Measurements from ENCODE around the gene SPTLC1. TPM values are rescaled to one million over a fixed set of nuclear protein-coding genes. Genes with fewer than 3 reads are reported as not detected.

The SPTLC1 gene
- total and polyA plus RNA-seq, 2 of the 8 experiments (the other 6 are each of a cell fraction or from before 2014, with no cell fraction given): 34.2 to 62.1 TPM

GRCh38 chr9:92135576-92135975 lies 20.4 kb upstream of the SPTLC1 start:
- no peak overlapping the region for H3K23ac ChIP-seq (ENCODE audit: insufficient read length)
- no peak overlapping the region for H2BK15ac ChIP-seq (ENCODE audit: low read length)
- H3K79me1 ChIP-seq (ENCODE audit: low read depth, low read length): no peaks in the 10 kb centered on the region
- no peak overlapping the region for H3K14ac ChIP-seq (ENCODE audit: insufficient read length)
- no peaks in the 10 kb centered on the region; the same call in 1 of the 2 replicates for H3K23me2 ChIP-seq (ENCODE audit: low read depth, low read length)
- TF ChIP-seq MAX (IDR thresholded peaks at IDR 0.05): no peak
- POLR2A ChIA-PET (ENCODE audit: partially characterized antibody): interaction anchor here (1.5 kb wide), 1 partner anchor 156 kb away, joined by 3 read pairs; no protein-coding TSS in a partner anchor
- peaks cover 2% of the 10 kb centered on the region in 2 experiments for H4K20me1 ChIP-seq (replicated peaks in 1 of 2; ENCODE audit: control insufficient read depth in 1 of 2, insufficient read depth in 2 of 2, low read length in 2 of 2)
- no peak overlapping the region for H3K27ac ChIP-seq (ENCODE audit: low read depth, low read length)
- 82% methylated on average over 4 of the region's 7 CpGs; no CpG with 5 or more reads in 1 of the 2 experiments for WGBS, 2 experiments (ENCODE audit: extremely low coverage in 1 of 2, insufficient coverage in 1 of 2, insufficient read length in 1 of 2, insufficient replicate concordance in 2 of 2, low coverage in 1 of 2, low lambda C conversion rate in 2 of 2, missing lambda C conversion rate in 1 of 2)
- H3K4me3 ChIP-seq (ENCODE audit: extremely low read depth in 1 of 4, insufficient read depth in 2 of 4, low read depth in 3 of 4, low read length in 4 of 4): no peak overlapping the region
- H2AK5ac ChIP-seq (ENCODE audit: low read depth, low read length): no peak overlapping the region
- DNase-seq (ENCODE audit: low read depth in 1 of 2, low spot score in 2 of 2) (no peak), FAIRE-seq (no peak)
- no peak overlapping the region for H3K9ac ChIP-seq (replicated peaks in 1 of 4; ENCODE audit: extremely low read depth in 1 of 4, low read depth in 3 of 4, low read length in 3 of 4)
- H4K91ac ChIP-seq (replicated peaks; ENCODE audit: insufficient read length, low read length): no peak overlapping the region
- H2BK12ac ChIP-seq (ENCODE audit: low read depth, low read length): peak overlapping the region; percentile 27; the same call in 1 of the 2 replicates
- no peak overlapping the region for H4K8ac ChIP-seq (ENCODE audit: extremely low read depth, insufficient read depth, low read length)
- H3K79me2 ChIP-seq (ENCODE audit: control insufficient read depth in 1 of 2, insufficient read depth in 2 of 2, low read length in 2 of 2): no peaks in the 10 kb centered on the region
- no peak overlapping the region for H2AFZ ChIP-seq (ENCODE audit: low read length)
- H3K4me2 ChIP-seq (ENCODE audit: insufficient read depth in 1 of 2, low read depth in 2 of 2, low read length in 2 of 2): no peak overlapping the region
- no peaks in the 10 kb centered on the region for H3K9me3 ChIP-seq (ENCODE audit: insufficient read depth in 2 of 2, low read depth in 1 of 2, low read length in 1 of 2)
- no peak overlapping the region for H2BK5ac ChIP-seq (ENCODE audit: low read depth, low read length)
- CTCF ChIA-PET (ENCODE audit: partially characterized antibody): interaction anchor here (0.6 to 3.5 kb wide), 7 partner anchors 45 to 652 kb away, joined by 3 to 22 read pairs (median 5); no protein-coding TSS in a partner anchor
- no peak overlapping the region for H2BK120ac ChIP-seq (replicated peaks; ENCODE audit: low read depth, low read length)
- no peak overlapping the region for H3K56ac ChIP-seq (replicated peaks; ENCODE audit: insufficient read length, low read depth, low read length)
- H4K5ac ChIP-seq (ENCODE audit: insufficient read length, low read depth, low read length): no peak overlapping the region
- peaks cover 0 to 7% (median 2%) of the 10 kb centered on the region in 4 experiments; a peak in 3 of 7 replicates for H3K4me1 ChIP-seq (replicated peaks in 1 of 4; ENCODE audit: control insufficient read depth in 3 of 4, insufficient read depth in 4 of 4, low read length in 3 of 4)
- no peaks in the 10 kb centered on the region for H3K36me3 ChIP-seq (ENCODE audit: control insufficient read depth in 2 of 4, insufficient read depth in 4 of 4, low read length in 3 of 4)
- H3K27me3 ChIP-seq (replicated peaks in 1 of 4; ENCODE audit: control insufficient read depth in 3 of 4, extremely low read depth in 1 of 4, insufficient read depth in 3 of 4, low read length in 3 of 4): peaks cover 0 to 4% (median 1%) of the 10 kb centered on the region in 4 experiments; a peak in 4 of 7 replicates
- H3K18ac ChIP-seq (ENCODE audit: extremely low read depth, low read length): no peak overlapping the region
- H3K4ac ChIP-seq (replicated peaks; ENCODE audit: insufficient read length, low read depth, low read length): no peak overlapping the region
- H2BK20ac ChIP-seq (ENCODE audit: low read length): no peak overlapping the region
